A549 (cell line): Measurements from ENCODE around the gene VPS13D. TPM values are rescaled to one million over a fixed set of nuclear protein-coding genes. Genes with fewer than 3 reads are reported as not detected.

ENCODE experiments used
- ATAC-seq, 2 experiments: fragments of 200-7000 bp in 1 of 2; fragments of >200 bp in 1 of 2; cut with Nextera tagmentation in 1 of 2; cut with Tn5 transposase in 1 of 2; 3 replicates each; pipeline versions ENCODE4 v1.8.0 to v1.9.1; 2018 to 2020; ENCODE audit warnings: mild to moderate bottlenecking in 1 of 2, moderate library complexity in 1 of 2
- CTCF ChIA-PET: fragments of 300-600 bp; sonication (Branson Sonifier 250); formaldehyde crosslinking; extraction: SDS; loops from one replicate; lab custom pipeline; 2021; ENCODE audit warnings: antibody characterized with exemption, inconsistent platforms; lab: Yijun Ruan, JAX
- POLR2A ChIA-PET: fragments of 350-600 bp; formaldehyde crosslinking; extraction: SDS; loops from one replicate; lab custom pipeline; 2021; ENCODE audit warnings: antibody characterized with exemption, inconsistent platforms; lab: Yijun Ruan, JAX
- DNase-seq, 2 experiments: peaks; one replicate each; pipeline versions ENCODE4 v3.0.0 to v3.0.0-alpha.2; 2011 to 2016; ENCODE audit warnings: low read depth in 1 of 2, low spot score in 1 of 2
- FAIRE-seq: peaks from 2 replicates; lab custom pipeline; 2011; peaks lifted over from hg19 to GRCh38; lab: Jason Lieb, UNC
- H3K27ac ChIP-seq, 2 experiments: fragments of >200 bp; sonication (Bioruptor Twin); formaldehyde crosslinking; 3 replicates each; pipeline ENCODE4 v1.5.1; 2016 to 2017
- H3K4me1 ChIP-seq: fragments of >200 bp; sonication (Bioruptor Twin); formaldehyde crosslinking; 3 replicates; pipeline ENCODE4 v1.6.1; 2016
- H3K4me2 ChIP-seq: fragments of >200 bp; sonication (Bioruptor Twin); formaldehyde crosslinking; 3 replicates; pipeline ENCODE4 v1.6.1; 2016
- H3K4me3 ChIP-seq: fragments of >200 bp; sonication (Bioruptor Twin); formaldehyde crosslinking; 3 replicates; pipeline ENCODE4 v1.5.1; 2016
- H3K9me3 ChIP-seq: fragments of >200 bp; sonication (Bioruptor Twin); formaldehyde crosslinking; 3 replicates; pipeline ENCODE4 v1.6.1; 2016
- CBX2 ChIP-seq: fragments of 200-600 bp; sonication (generic); IDR thresholded peaks from 2 replicates; pipeline ENCODE4 v1.6.1; 2016; ENCODE audit warnings: low read depth, mild to moderate bottlenecking, borderline replicate concordance
- CEBPB ChIP-seq, 2 experiments: fragments of >200 bp in 1 of 2; sonication (Bioruptor Twin) in 1 of 2; formaldehyde crosslinking in 1 of 2; IDR thresholded peaks; 2 replicates each; pipeline ENCODE4 v1.6.1; 2012 to 2016
- CHD4 ChIP-seq: fragments of 200-600 bp; sonication (generic); IDR thresholded peaks from 2 replicates; pipeline ENCODE4 v1.6.1; 2016; ENCODE audit warnings: antibody characterized with exemption, mild to moderate bottlenecking, borderline replicate concordance
- FOSB ChIP-seq: fragments of 250-450 bp; sonication (Bioruptor Pico); IDR thresholded peaks from 2 replicates; pipeline ENCODE4 v1.5.0; 2020; ENCODE audit warnings: mild to moderate bottlenecking, moderate library complexity
- HOXA7 ChIP-seq: fragments of 250-450 bp; sonication (Bioruptor Pico); IDR thresholded peaks from 2 replicates; pipeline ENCODE4 v1.5.0; 2020; ENCODE audit warnings: mild to moderate bottlenecking, moderate library complexity
- HOXB13 ChIP-seq: fragments of 250-450 bp; sonication (Bioruptor Pico); IDR thresholded peaks from 2 replicates; pipeline ENCODE4 v1.5.0; 2020; ENCODE audit warnings: low read depth, mild to moderate bottlenecking, moderate library complexity
- KDM1A ChIP-seq: fragments of 200-600 bp; sonication (generic); IDR thresholded peaks from 2 replicates; pipeline ENCODE4 v1.6.1; 2016; ENCODE audit warnings: low read depth, mild to moderate bottlenecking
- MAFK ChIP-seq: fragments of 450-650 bp; IDR thresholded peaks from 2 replicates; pipeline ENCODE4 v1.6.1; 2014; ENCODE audit not compliant: partially characterized antibody
- NFE2L2 ChIP-seq: fragments of 150-350 bp; conservative IDR thresholded peaks from 2 replicates; pipeline ENCODE4 v1.6.1; 2014; ENCODE audit warnings: low read length
- NR3C1 ChIP-seq: fragments of >200 bp; sonication (Bioruptor Twin); formaldehyde crosslinking; IDR thresholded peaks from 3 replicates; pipeline ENCODE4 v1.6.1; 2017
- POLR2A ChIP-seq: IDR thresholded peaks from 2 replicates; pipeline ENCODE4 v1.6.1; 2012; ENCODE audit warnings: mild to moderate bottlenecking, low read length
- POLR2AphosphoS2 ChIP-seq: conservative IDR thresholded peaks from 2 replicates; pipeline ENCODE4 v1.6.1; 2012; ENCODE audit warnings: low read length, improper control_type of control experiment, inconsistent platforms
- RAD21 ChIP-seq, 2 experiments: fragments of >200 bp in 1 of 2; sonication (Bioruptor Twin) in 1 of 2; formaldehyde crosslinking in 1 of 2; IDR thresholded peaks in 1 of 2; conservative IDR thresholded peaks in 1 of 2; 2 replicates in 1 of 2; 3 replicates in 1 of 2; pipeline ENCODE4 v1.6.1; 2012 to 2018; ENCODE audit warnings: inconsistent platforms in 1 of 2
- RNF2 ChIP-seq: fragments of 200-600 bp; sonication (generic); IDR thresholded peaks from 2 replicates; pipeline ENCODE4 v1.6.1; 2016; ENCODE audit warnings: low read depth, mild to moderate bottlenecking, antibody characterized with exemption, moderate library complexity, borderline replicate concordance
- TFCP2L1 ChIP-seq: fragments of 250-450 bp; sonication (Bioruptor Pico); IDR thresholded peaks from 2 replicates; pipeline ENCODE4 v1.5.0; 2021; ENCODE audit warnings: mild to moderate bottlenecking
- TP53 ChIP-seq: fragments of 250-450 bp; sonication (Bioruptor Pico); IDR thresholded peaks from 2 replicates; pipeline ENCODE4 v1.5.0; 2021; ENCODE audit warnings: mild to moderate bottlenecking, moderate library complexity
- ZFP36 ChIP-seq: fragments of 450-650 bp; IDR thresholded peaks from 2 replicates; pipeline ENCODE4 v1.6.1; 2014; ENCODE audit warnings: borderline replicate concordance; ENCODE audit not compliant: partially characterized antibody
- WGBS: methylation state at CpG from one replicate; pipeline ENCODE4 v1.1.6; 2017; ENCODE audit errors: missing lambda C conversion rate; 5-methylcytosine and 5-hydroxymethylcytosine counted together
- polyA plus RNA-seq, 4 experiments: library from polyadenylated mRNA; depleted of rRNA in 3 of 4; stranded (reverse); fragments of >200 nt; fragmentation: RNase III in 1 of 4; extraction: RNeasy Plus Mini Kit Qiagen cat#74134 plus additional on column Dnase treatment in 1 of 4; gene quantifications; 2 replicates in 3 of 4; 3 replicates in 1 of 4; pipeline ENCODE4 v1.2.3, GENCODE V29; 2011 to 2017
- TF ChIP-seq, protein P1 (sequence below): fragments of 150-350 bp; IDR thresholded peaks from 2 replicates; pipeline ENCODE4 v1.6.1; 2014; ENCODE audit warnings: low read depth, mild to moderate bottlenecking, low read length
- TF ChIP-seq, protein P2 (sequence below): IDR thresholded peaks from 2 replicates; pipeline ENCODE4 v1.6.1; 2012
- TF ChIP-seq, protein P3 (sequence below): fragments of 250-450 bp; sonication (Bioruptor Pico); IDR thresholded peaks from 2 replicates; pipeline ENCODE4 v1.5.0; 2021; ENCODE audit warnings: mild to moderate bottlenecking, moderate library complexity, borderline replicate concordance
- TF ChIP-seq, protein P4 (sequence below): IDR thresholded peaks from 2 replicates; pipeline ENCODE4 v1.6.1; 2012; ENCODE audit warnings: low read depth, borderline replicate concordance
- TF ChIP-seq, protein P5 (sequence below): IDR thresholded peaks from 2 replicates; pipeline ENCODE4 v1.6.1; 2012

VPS13D gene
- polyA plus RNA-seq, 2 of the 4 experiments (the other 2 are of a cell fraction) = 5.4 to 15.9 TPM

DNA sequence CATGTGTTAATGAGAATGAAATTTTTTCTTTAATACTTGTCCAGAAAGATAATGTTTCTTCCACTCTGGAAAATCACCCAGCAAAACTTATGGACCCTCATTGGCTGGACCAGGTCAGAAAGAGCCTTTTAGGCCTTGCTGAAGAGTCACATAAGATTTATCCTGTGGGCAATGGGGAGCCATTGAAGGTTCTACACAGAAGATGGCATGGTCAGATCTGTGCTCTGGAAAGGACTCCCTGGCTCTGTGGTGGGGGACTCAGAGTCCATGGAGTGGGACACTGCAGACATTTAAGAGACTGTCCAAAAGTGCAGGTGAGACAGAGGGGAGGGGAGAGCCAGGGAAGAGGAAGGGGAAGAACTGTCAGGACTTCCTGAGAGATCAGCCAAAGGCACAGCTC is 321.8 kb downstream of the VPS13D start:
- Histone ChIP-seq H3K4me1 (peaks cover 50% of the 10 kb centered on the region), H3K4me3 (no peak overlapping the region), H3K4me2 (no peak overlapping the region), H3K27ac (peak overlapping the region; percentile 40 to 82; a peak in 4 of 6 replicates), H3K9me3 (no peaks in the 10 kb centered on the region)
- FAIRE-seq (no peak), DNase-seq (no peak), ATAC-seq (no peak)
- ChIA-PET POLR2A (no interaction called here), CTCF (no interaction called here)
- TF ChIP-seq NFE2L2 (no peak), CHD4 (0 out of 2 replicates have a peak, but pooled peaks have one; percentile 25), KDM1A (0 out of 2 replicates have a peak, but pooled peaks have one; percentile 66), ZFP36 (peak; percentile 67)

DNA sequence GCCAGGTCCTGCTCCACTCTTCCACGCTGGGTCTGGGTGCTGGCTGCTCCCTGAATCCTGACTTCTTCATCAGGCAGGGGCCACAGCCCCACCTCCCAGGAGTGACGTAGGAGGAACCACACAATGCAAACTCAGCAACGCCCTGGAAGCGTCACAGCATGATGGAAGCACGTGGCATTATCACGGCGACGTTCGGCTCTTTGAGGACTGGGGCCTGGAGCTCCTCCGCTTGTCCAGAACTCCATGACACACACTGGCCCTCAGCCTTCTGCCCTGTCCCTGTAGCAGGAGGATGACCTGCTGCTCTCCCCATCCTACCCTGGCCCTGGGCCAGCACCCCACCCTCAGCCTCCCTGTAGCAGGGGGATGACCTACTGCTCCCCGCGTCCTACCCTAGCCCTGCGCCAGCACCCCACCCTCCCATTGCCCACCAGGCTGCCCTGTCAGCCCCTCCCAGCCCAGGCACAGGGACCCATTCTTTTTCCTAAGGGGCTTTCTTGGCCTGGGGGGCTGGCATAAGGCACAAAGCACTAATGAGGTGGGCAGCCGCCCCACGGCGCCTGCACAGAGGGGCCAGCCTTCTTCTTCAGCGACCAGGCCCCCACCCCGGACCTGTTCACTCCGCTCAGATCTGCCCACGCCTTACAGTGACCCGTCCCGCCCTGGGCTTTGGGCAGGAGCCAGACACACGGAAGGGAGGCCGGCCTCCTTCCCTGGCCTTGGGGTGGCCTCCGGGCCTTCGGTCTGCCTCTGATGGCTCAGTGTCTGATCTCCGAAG is 322.5 kb downstream of the VPS13D start:
- WGBS = 90% methylated on average over 15 of the region's 27 CpGs
- TF ChIP-seq TFCP2L1 (CRISPR knock-in tag) (no peak), CHD4 (no peak), NR3C1 (no peak), HOXA7 (CRISPR knock-in tag) (no peak), FOSB (CRISPR knock-in tag) (no peak), CEBPB (IDR thresholded peaks at IDR 0.05) (no peak), CBX2 (no peak)
- TF ChIP-seq, protein P1, sequence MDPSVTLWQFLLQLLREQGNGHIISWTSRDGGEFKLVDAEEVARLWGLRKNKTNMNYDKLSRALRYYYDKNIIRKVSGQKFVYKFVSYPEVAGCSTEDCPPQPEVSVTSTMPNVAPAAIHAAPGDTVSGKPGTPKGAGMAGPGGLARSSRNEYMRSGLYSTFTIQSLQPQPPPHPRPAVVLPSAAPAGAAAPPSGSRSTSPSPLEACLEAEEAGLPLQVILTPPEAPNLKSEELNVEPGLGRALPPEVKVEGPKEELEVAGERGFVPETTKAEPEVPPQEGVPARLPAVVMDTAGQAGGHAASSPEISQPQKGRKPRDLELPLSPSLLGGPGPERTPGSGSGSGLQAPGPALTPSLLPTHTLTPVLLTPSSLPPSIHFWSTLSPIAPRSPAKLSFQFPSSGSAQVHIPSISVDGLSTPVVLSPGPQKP = no peak
- ATAC-seq = no peak
- no peak overlapping the region for H3K4me2 ChIP-seq
- POLR2A ChIA-PET = no interaction called here
- H3K4me3 ChIP-seq = no peak overlapping the region
- DNase-seq = no peak
- 0 out of 3 replicates have a peak, but pooled peaks cover under 1% of the 10 kb centered on the region for H3K9me3 ChIP-seq
- peak overlapping the region; percentile 40 to 82; a peak in 5 of 6 replicates for H3K27ac ChIP-seq
- CTCF ChIA-PET = no interaction called here
- no peak for FAIRE-seq
- peaks cover 54% of the 10 kb centered on the region for H3K4me1 ChIP-seq

DNA sequence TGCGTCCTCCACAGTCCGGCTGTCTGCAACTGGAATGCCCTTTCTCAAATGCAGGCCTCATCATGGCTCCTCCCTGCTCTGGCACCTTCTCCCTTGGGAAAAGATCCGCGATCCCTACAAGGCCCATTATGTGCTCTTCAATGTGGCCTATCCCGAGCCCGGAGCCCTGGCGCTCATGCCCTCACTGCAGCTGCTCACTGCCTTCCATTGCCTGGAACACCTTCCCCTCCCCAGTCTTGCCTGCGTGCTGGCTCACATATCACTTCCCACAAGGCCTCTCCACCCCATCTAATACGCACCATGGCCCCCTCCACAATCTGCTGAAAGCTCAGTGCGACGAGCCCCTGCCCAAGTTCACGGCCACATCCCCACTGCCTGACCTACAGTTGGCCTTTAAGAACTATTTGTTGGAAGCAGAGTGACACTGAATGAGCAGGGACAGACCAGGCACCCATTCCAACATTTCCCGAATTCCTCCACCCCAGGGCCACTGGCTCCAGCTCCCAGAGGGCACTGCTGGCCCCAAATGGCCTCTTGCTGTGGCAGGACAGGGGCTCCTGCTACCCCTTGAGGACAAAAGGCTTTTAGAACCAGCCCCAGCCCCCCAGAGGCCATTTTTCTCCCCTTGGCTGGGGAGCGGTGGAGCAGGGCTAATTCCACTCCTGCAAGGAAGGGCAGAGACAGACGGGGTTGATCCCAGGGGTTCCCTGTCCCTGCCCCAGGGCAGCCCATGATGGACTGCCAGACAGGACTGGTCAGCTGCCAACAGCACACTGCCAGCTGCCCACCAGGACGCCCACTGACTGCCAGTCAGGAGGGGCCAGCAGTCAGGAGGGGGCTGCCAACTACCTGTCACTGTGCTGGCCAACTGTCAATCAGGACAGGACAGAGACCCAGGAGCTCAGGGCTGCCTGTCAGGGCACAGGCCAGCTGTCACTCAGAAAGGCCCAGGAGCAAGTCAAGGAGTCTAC is 323.4 kb downstream of the VPS13D start:
- CTCF ChIA-PET = no interaction called here
- no peak for ATAC-seq
- no peak for DNase-seq
- 89% methylated on average over 13 of the region's 16 CpGs for WGBS
- H3K4me3 ChIP-seq = no peak overlapping the region
- peak overlapping the region; percentile 35 to 82; a peak in 5 of 6 replicates for H3K27ac ChIP-seq
- POLR2A ChIA-PET = no interaction called here
- TF ChIP-seq CEBPB (IDR thresholded peaks at IDR 0.05) (no peak), ZFP36 (no peak), HOXB13 (CRISPR knock-in tag) (no peak), NFE2L2 (no peak), TP53 (CRISPR knock-in tag) (no peak), RAD21 (conservative IDR thresholded peaks at IDR 0.05 in 1 of 2, IDR thresholded peaks at IDR 0.05 in 1 of 2) (no peak), MAFK (no peak), RNF2 (no peak), POLR2AphosphoS2 (no peak), POLR2A (no peak)
- TF ChIP-seq, protein P1 = no peak
- TF ChIP-seq, protein P2, sequence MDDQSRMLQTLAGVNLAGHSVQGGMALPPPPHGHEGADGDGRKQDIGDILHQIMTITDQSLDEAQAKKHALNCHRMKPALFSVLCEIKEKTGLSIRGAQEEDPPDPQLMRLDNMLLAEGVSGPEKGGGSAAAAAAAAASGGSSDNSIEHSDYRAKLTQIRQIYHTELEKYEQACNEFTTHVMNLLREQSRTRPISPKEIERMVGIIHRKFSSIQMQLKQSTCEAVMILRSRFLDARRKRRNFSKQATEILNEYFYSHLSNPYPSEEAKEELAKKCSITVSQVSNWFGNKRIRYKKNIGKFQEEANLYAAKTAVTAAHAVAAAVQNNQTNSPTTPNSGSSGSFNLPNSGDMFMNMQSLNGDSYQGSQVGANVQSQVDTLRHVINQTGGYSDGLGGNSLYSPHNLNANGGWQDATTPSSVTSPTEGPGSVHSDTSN = no peak
- TF ChIP-seq, protein P3, sequence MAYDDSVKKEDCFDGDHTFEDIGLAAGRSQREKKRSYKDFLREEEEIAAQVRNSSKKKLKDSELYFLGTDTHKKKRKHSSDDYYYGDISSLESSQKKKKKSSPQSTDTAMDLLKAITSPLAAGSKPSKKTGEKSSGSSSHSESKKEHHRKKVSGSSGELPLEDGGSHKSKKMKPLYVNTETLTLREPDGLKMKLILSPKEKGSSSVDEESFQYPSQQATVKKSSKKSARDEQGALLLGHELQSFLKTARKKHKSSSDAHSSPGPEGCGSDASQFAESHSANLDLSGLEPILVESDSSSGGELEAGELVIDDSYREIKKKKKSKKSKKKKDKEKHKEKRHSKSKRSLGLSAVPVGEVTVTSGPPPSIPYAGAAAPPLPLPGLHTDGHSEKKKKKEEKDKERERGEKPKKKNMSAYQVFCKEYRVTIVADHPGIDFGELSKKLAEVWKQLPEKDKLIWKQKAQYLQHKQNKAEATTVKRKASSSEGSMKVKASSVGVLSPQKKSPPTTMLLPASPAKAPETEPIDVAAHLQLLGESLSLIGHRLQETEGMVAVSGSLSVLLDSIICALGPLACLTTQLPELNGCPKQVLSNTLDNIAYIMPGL (CRISPR knock-in tag) = no peak
- TF ChIP-seq, protein P4, sequence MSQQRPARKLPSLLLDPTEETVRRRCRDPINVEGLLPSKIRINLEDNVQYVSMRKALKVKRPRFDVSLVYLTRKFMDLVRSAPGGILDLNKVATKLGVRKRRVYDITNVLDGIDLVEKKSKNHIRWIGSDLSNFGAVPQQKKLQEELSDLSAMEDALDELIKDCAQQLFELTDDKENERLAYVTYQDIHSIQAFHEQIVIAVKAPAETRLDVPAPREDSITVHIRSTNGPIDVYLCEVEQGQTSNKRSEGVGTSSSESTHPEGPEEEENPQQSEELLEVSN = no peak
- TF ChIP-seq, protein P5, sequence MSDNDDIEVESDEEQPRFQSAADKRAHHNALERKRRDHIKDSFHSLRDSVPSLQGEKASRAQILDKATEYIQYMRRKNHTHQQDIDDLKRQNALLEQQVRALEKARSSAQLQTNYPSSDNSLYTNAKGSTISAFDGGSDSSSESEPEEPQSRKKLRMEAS = no peak
- no peak overlapping the region for H3K4me2 ChIP-seq
- peaks cover 51% of the 10 kb centered on the region for H3K4me1 ChIP-seq
- 0 out of 3 replicates have a peak, but pooled peaks cover 4% of the 10 kb centered on the region for H3K9me3 ChIP-seq
- FAIRE-seq = no peak
